Neutrophil (primary cell): ENCODE measurements around the gene PDCD1.
"Not testable (repeated sequence)": the region's sequence is repeated elsewhere in the genome, so short reads cannot be mapped to it uniquely, and the experiment has no call there.

Experiments used
- H3K27ac ChIP-seq: fragments of 200-600 bp; sonication (generic); 2 replicates; pipeline ENCODE4 v1.5.1; 2016; ENCODE audit warnings: mild to moderate bottlenecking, moderate library complexity
- H3K27me3 ChIP-seq: fragments of 200-600 bp; sonication (generic); 2 replicates; pipeline ENCODE4 v1.6.0; 2016; ENCODE audit warnings: mild to moderate bottlenecking
- H3K36me3 ChIP-seq: fragments of 200-600 bp; sonication (generic); 2 replicates; pipeline ENCODE4 v1.5.1; 2017
- H3K4me1 ChIP-seq, 2 experiments: fragments of 200-600 bp in 1 of 2; sonication (generic) in 1 of 2; 1 replicate in 1 of 2; 2 replicates in 1 of 2; pipeline versions ENCODE4 v1.5.1 to v1.6.1; 2013 to 2016; ENCODE audit warnings: low read depth in 1 of 2, low read length in 1 of 2, mild to moderate bottlenecking in 1 of 2, moderate library complexity in 1 of 2; ENCODE audit not compliant: control insufficient read depth in 1 of 2, insufficient read depth in 1 of 2
- H3K4me3 ChIP-seq, 2 experiments: fragments of 200-600 bp in 1 of 2; sonication (generic) in 1 of 2; 1 replicate in 1 of 2; 2 replicates in 1 of 2; pipeline ENCODE4 v1.5.1; 2013 to 2016; ENCODE audit warnings: low read depth in 1 of 2, low read length in 1 of 2, mild to moderate bottlenecking in 1 of 2, moderate library complexity in 1 of 2
- H3K9me3 ChIP-seq: fragments of 200-600 bp; sonication (generic); 2 replicates; pipeline ENCODE4 v1.5.1; 2016
- CTCF ChIP-seq: fragments of 200-600 bp; sonication (generic); IDR thresholded peaks from 2 replicates; pipeline ENCODE4 v1.5.1; 2016; ENCODE audit warnings: antibody characterized with exemption

PDCD1 gene

GRCh38 chr2:241822264-241822623 is 36.5 kb downstream of the PDCD1 start:
- no peak overlapping the region for H3K27ac ChIP-seq
- peaks cover 15% of the 10 kb centered on the region for H3K27me3 ChIP-seq
- no peak overlapping the region for H3K4me3 ChIP-seq
- peaks cover 0 to 4% of the 10 kb centered on the region in 2 experiments for H3K4me1 ChIP-seq
- no peaks in the 10 kb centered on the region for H3K9me3 ChIP-seq
- TF ChIP-seq CTCF: no peak
- no peaks in the 10 kb centered on the region for H3K36me3 ChIP-seq

GRCh38 chr2:241821460-241822263 is 37.0 kb downstream of the PDCD1 start:
- Histone ChIP-seq H3K36me3 (no peaks in the 10 kb centered on the region), H3K27ac (no peak overlapping the region), H3K4me1 (peaks cover 0 to 4% of the 10 kb centered on the region in 2 experiments), H3K9me3 (no peaks in the 10 kb centered on the region), H3K27me3 (peaks cover 21% of the 10 kb centered on the region), H3K4me3 (no peak overlapping the region)
- TF ChIP-seq CTCF: no peak

GRCh38 chr2:241820625-241821384 is 37.9 kb downstream of the PDCD1 start:
- H3K27ac ChIP-seq: no peak overlapping the region
- H3K27me3 ChIP-seq: peaks cover 29% of the 10 kb centered on the region
- no peak overlapping the region for H3K4me3 ChIP-seq
- peaks cover 0 to 4% of the 10 kb centered on the region in 2 experiments for H3K4me1 ChIP-seq
- no peak for TF ChIP-seq CTCF
- H3K36me3 ChIP-seq: no peaks in the 10 kb centered on the region
- no peaks in the 10 kb centered on the region for H3K9me3 ChIP-seq

- not testable (repeated sequence) for H3K9me3 ChIP-seq, H3K36me3 ChIP-seq, H3K4me3 ChIP-seq, H3K27ac ChIP-seq, H3K4me1 ChIP-seq
- H3K27me3 ChIP-seq: peaks cover 31% of the 10 kb centered on the region
These were observed 38.6 kb downstream of the PDCD1 start for GRCh38 chr2:241819947-241820624.

- TF ChIP-seq CTCF: no peak
- H3K27me3 ChIP-seq: peaks cover 31% of the 10 kb centered on the region
- no peak overlapping the region for H3K4me3 ChIP-seq
These were observed 39.8 kb downstream of the PDCD1 start for GRCh38 chr2:241818943-241819270.

More at GRCh38 chr2:241818943-241819270, 39.8 kb downstream of the PDCD1 start:
- no peaks in the 10 kb centered on the region for H3K9me3 ChIP-seq
- H3K36me3 ChIP-seq: no peaks in the 10 kb centered on the region
- peaks cover 0 to 4% of the 10 kb centered on the region in 2 experiments for H3K4me1 ChIP-seq
- H3K27ac ChIP-seq: no peak overlapping the region
